ENCODE data around the gene SEL1L3. TPM values are rescaled to one million over a fixed set of nuclear protein-coding genes. Genes with fewer than 3 reads are reported as not detected.

SEL1L3 gene
- total RNA-seq, 6 experiments from 2014 or later = 5.0 to 33.6 (median 13.3) TPM

DNA sequence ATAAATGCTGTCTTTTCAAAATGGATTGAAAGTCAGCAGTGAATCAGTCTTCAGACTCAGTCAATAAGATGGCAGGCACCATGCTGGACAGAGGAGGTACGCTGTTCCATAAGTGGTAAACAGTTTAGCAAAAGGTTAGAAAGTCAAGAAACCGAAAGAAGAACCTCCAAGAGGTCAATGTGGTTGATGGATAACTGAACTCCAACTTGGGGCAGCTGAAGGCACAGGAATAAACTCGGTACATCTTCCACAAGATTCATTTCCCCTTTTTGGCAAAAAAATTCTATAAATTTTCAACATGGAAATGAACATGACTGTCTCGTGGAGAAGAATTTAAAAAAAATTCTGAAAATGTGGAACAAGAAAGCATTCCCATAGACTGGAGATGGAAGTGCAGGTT is 18.4 kb upstream of the SEL1L3 start:
- 54% methylated on average over 4 of the region's 4 CpGs for WGBS (ENCODE audit: insufficient coverage, low coverage, low lambda C conversion rate, missing lambda C conversion rate)
- TF ChIP-seq POLR2A (IDR thresholded peaks at IDR 0.05) (no peak), CTCF (IDR thresholded peaks at IDR 0.05) (no peak)
- no peak overlapping the region for H3K27ac ChIP-seq
- no peaks in the 10 kb centered on the region for H3K4me1 ChIP-seq
- peak in 3 of 4 donors; percentile 27 to 73 (median 52) for ATAC-seq
- H3K9me3 ChIP-seq = no peaks in the 10 kb centered on the region
- H3K27me3 ChIP-seq = no peaks in the 10 kb centered on the region
- intact Hi-C loops (cut with DNase I) = no loop called here
- H3K4me3 ChIP-seq = no peak overlapping the region
- H3K36me3 ChIP-seq = no peaks in the 10 kb centered on the region
- DNase-seq = no peak

- Histone ChIP-seq H3K9me3 (no peaks in the 10 kb centered on the region), H3K36me3 (no peaks in the 10 kb centered on the region), H3K4me1 (no peaks in the 10 kb centered on the region), H3K27ac (no peak overlapping the region), H3K4me3 (no peak overlapping the region), H3K27me3 (no peaks in the 10 kb centered on the region)
- TF ChIP-seq CTCF (IDR thresholded peaks at IDR 0.05) (no peak), POLR2A (IDR thresholded peaks at IDR 0.05) (no peak)
- 61% methylated on average over 7 of the region's 7 CpGs for WGBS (ENCODE audit: insufficient coverage, low coverage, low lambda C conversion rate, missing lambda C conversion rate)
- ATAC-seq = peak in 2 of 4 donors; percentile 37 to 45
- no peak for DNase-seq
- intact Hi-C loops (cut with DNase I) = no loop called here
Observed at GRCh38 chr4:25879991-25880651, 17.3 kb upstream of the SEL1L3 start.

GRCh38 chr4:25879587-25879986 is 16.8 kb upstream of the SEL1L3 start:
- DNase-seq (no peak), ATAC-seq (no peak)
- no peaks in the 10 kb centered on the region for H3K27me3 ChIP-seq
- no peak overlapping the region for H3K4me3 ChIP-seq
- H3K4me1 ChIP-seq = no peaks in the 10 kb centered on the region
- TF ChIP-seq POLR2A (IDR thresholded peaks at IDR 0.05) = no peak
- no peak for TF ChIP-seq CTCF (IDR thresholded peaks at IDR 0.05)
- H3K36me3 ChIP-seq = no peaks in the 10 kb centered on the region
- intact Hi-C loops (cut with DNase I) = no loop called here
- H3K9me3 ChIP-seq = no peaks in the 10 kb centered on the region
- H3K27ac ChIP-seq = no peak overlapping the region
- 79% methylated on average over 6 of the region's 6 CpGs for WGBS (ENCODE audit: insufficient coverage, low coverage, low lambda C conversion rate, missing lambda C conversion rate)

- no peaks in the 10 kb centered on the region for H3K36me3 ChIP-seq
- H3K27ac ChIP-seq = no peak overlapping the region
- H3K27me3 ChIP-seq = no peaks in the 10 kb centered on the region
- no peak for ATAC-seq
- H3K9me3 ChIP-seq = no peaks in the 10 kb centered on the region
- H3K4me1 ChIP-seq = no peaks in the 10 kb centered on the region
- TF ChIP-seq CTCF (IDR thresholded peaks at IDR 0.05) = no peak
- TF ChIP-seq POLR2A (IDR thresholded peaks at IDR 0.05) = no peak
- DNase-seq = no peak
- intact Hi-C loops (cut with DNase I) = no loop called here
- WGBS (ENCODE audit: insufficient coverage, low coverage, low lambda C conversion rate, missing lambda C conversion rate) = 83% methylated on average over 9 of the region's 9 CpGs
- no peak overlapping the region for H3K4me3 ChIP-seq
Observed at GRCh38 chr4:25879091-25879584, 16.4 kb upstream of the SEL1L3 start.
